GM18907 (cell line): ENCODE data around the gene TRPC5OS.

Experiments
- ATAC-seq: cut with Tn5 transposase; IDR thresholded peaks from one replicate; pipeline ENCODE4 v1.9.1; 2021; ENCODE audit warnings: mild to moderate bottlenecking, moderate library complexity; ENCODE audit not compliant: unreplicated experiment

The TRPC5OS gene

DNA sequence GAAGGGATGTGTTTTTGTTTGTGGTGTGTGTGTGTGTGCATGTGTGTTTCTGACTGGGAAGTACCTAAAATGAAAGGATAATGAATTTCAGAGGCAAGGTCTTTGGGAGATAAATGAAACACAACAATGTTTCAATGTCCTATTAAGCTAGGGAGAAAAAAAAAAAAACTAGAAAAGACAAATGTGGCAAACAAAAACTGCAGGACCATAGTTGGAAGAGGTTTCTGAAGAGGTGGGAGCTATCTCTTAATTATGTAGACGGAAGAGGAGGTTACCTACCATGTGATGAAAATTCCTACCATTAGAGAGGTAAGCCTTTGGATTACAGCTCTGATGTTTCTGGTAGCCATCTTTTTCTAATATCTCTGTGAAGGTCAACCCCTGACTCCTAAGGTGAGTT, at the start of gene TRPC5OS:
TSS of gene TRPC5OS (plus strand) at position 301 of the 400 bp plus-strand sequence. CDS start 25,669 bp downstream, outside the sequence.
- no peak for ATAC-seq

DNA sequence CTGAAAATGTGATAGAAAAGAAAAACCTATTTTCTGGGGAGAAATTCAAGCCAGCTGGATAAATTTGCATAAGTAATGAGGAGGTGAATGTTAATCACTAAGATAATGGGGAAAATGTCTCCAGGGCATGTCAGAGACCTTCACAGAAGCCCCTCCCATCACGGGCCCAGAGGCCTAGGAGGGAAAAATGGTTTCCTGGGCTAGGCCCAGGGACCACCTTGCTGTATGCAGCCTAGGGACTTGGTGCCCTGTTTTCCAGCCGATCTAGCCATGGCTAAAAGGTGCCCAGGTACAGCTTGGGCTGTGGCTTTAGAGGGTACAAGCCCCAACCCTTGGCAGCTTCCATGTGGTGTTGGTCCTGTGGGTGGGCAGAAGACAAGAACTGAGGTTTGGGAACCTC, 46.6 kb upstream of the TRPC5OS start:
- ATAC-seq, result no peak

DNA sequence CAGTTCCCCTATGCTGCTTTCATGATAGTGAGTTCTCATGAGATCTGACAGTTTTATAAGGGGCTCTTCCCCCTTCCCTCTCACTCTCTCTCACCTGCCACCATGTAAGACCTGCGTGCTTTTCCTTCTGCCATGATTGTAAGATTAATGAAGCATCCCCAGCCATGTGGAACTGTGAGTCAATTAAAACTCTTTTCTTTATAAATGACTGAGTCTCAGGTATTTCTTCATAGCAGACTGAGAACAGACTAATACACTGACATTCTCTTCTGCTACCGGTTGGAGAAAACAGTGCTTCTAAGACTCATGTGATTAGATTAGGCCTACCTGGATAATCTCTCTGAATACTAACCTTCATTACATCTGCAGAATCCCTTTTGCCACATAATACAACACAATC, 45.4 kb upstream of the TRPC5OS start:
- no peak for ATAC-seq

DNA sequence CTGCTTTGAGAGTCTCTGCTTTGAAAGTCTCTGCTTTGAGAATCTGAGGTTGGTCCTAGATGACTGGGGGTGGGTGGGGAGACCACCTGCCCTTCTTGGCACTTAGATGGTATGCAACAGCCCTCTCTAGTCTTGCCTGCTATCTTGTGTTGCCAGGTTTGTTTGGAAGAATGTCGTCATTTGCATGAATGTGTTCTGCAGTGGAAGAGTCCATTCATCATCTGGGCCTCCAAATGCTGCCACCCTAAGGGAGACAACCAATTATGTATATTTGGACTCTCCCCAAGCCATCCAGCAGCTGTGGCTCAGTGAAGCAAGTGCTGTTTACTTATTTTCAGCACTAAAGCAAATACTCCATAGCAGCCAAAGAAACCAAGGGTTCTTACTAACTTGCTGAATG, 44.6 kb upstream of the TRPC5OS start:
- no peak for ATAC-seq

DNA sequence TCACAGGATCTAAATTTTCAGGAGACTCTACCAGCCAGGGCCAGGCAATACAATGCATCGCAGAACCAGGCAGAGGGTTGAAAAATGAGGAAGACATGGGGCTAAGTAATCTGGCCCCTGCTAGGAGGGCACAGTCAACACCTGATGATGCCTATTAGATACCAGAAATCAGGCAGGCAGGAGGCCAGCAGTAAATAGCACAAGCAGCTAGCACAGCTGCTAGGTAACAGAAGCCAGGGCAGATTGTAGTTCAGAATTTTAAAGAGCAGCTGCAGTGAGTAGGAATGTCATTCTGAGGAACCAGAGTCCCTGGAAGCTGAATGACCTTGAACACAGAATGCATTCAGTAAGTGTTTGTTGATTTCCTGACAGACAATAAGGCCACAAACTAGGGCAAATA, 38.8 kb upstream of the TRPC5OS start:
- no peak for ATAC-seq

DNA sequence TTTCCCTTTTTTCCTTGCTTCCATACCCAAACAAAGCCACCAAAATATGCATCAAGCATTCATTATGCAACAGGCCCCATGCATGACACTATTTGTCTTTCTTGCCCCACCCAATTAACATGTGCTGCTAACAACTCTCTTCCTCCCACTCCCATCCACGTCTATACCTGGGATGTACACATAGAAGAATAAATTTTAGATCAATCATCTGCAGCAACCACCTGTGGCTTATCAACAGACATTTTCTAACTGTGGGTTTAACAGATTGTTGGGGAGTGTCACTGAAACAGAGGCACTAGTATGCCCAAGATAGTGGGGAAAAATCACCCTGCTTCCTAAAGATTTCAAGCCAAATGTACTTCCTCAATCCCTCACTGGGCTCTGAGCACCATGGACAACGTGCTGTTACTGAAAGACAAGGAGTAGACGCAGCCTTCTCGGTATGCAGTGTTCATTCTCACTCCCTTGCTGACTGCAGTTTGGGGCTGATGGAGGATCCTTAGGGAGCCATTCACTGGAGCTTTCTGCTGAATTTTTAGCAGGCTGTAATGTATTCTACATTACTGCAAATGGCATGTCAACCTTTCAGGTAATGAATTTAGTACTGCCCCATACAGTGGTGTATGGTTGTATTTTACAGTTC, 28.4 kb upstream of the TRPC5OS start:
- no peak for ATAC-seq

DNA sequence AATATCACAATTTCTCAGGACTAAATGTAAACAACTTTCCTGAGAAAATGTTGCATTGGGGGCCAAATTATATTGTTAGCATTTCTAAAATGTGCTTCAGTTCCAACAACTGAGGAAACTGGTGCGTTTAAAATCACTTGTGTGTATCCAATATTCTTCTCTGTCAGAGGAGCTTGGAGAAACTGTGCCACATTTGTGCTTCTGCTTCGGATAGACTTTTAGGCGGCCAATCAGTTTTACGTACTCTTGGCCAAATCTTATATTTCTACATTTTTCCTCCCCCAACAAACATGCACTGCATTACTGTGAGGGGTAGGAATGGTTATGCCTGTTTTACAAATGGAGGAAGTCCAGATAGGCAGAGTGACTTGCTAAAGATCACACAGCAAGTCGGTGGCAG, 27.4 kb upstream of the TRPC5OS start:
- ATAC-seq, result no peak

DNA sequence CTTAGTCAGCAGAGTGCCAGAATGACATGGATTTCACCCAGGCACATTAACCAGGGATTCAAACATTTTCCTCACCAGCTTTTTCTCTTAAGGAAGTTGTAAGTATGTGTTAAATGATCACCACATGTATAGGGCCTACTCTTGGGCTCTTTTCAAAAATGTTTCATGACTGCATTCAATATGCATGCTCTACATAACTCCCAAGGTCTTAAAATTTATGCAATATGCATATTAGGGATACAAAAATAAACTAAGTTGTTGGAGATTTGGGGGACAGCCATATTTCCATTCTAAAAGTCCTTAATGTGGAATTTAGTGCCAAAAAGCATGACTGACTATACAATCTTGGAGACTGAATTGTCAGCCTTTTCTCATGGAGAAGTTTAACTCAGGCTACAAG, 25.0 kb upstream of the TRPC5OS start:
- ATAC-seq, result no peak

DNA sequence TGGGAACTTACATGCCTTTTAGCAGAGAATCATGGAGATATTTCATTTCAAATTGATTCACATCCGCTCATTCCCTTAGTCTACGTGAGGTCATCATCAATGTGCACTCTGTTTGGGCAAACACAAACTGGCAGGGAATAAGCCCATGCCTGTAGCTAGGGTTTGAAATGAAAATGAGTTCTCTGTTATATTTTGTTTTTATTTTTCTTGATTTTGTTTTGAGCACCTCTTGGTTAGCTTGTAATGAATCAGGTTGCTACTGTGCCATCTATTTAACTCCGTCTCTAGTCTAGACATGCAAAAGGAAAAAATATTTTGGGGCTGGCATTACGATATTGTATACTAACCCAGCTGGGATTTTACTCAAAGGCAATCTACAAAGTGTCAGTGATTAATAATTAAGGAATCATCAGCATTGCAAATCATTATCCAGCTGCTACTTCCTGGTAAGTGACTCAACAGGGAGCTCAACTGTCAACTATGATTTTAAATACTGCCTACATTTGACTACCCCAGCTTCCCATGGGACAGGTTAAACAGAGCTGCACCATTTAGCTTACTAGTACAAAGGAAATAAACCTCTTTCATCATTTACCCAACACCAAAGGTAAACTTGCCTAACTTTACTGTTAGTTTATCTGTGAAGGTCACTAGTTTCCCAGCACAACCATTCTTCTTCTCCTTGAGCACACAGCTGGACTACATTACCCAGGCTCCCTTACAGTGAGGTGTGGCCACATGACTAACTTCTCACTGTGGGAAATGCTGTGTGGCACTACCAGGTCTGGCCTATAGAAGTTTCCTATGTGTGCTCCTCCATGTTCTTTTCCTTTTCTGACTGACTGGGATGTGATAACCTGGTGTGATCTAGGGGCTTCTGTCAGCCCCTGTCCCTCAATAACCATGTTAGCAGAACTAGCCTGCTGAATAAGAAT, 21.2 kb upstream of the TRPC5OS start:
- no peak for ATAC-seq

DNA sequence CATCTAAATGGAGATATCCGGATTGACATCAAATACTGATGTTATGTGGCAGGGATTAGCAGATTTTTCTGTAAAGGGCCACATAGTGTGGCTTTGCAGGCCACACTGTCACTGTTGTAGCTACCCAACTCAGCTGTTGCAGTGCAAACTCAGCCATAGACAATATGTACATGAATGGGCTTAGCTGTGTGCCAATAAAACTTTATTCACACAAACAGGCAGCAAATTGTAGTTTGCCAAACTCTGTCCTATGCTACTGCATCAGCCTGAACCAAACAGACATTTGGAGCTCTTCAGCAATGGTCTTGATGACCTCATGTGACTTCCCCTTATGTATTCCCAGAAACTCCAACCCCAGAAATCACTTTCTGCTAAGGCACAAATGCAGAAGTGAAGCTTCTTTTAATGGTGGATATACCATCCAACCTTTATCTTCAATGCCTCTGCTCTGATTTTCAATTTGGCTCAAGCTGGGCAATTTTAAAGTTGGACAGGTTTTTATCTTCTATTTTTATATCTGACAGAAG, 18.4 kb upstream of the TRPC5OS start:
- no peak for ATAC-seq

DNA sequence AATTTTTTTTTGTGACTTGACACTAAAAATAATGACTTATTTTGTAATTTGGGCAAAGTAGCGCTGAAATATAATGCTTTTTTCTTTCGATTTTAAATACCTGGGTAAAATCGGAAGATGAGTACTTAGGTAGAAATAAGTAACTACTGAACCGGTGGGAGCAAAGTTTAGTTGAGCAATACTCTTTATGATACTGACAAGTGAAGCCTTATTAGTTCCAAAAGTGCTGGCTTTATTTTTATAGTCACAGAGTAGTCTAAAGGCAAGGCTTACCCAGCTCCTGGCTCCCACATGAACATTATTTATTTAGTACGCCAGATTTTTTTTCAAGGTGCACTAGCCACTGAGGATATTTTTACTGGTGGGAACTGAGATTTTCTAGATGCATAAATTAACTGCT, 14.4 kb upstream of the TRPC5OS start:
- ATAC-seq, result no peak

DNA sequence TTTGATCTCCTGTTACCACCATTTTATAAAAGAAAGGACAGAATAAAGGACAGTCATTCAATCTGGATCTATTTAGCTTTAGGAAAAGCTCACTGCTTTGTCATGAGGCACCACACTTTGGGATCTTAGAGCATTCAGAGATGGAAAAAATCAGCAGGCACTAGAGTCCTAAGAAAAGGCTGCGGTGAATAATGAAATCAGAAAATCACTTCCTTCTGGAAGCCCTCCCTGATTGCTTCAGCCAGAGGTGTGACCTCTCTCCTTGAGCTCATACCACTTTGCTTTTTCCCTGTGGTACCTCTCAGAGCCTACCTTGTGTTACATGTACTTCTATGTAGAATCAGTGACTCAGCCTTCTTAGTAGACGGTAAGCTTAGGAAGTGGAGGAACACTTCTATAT, 8.7 kb upstream of the TRPC5OS start:
- no peak for ATAC-seq

DNA sequence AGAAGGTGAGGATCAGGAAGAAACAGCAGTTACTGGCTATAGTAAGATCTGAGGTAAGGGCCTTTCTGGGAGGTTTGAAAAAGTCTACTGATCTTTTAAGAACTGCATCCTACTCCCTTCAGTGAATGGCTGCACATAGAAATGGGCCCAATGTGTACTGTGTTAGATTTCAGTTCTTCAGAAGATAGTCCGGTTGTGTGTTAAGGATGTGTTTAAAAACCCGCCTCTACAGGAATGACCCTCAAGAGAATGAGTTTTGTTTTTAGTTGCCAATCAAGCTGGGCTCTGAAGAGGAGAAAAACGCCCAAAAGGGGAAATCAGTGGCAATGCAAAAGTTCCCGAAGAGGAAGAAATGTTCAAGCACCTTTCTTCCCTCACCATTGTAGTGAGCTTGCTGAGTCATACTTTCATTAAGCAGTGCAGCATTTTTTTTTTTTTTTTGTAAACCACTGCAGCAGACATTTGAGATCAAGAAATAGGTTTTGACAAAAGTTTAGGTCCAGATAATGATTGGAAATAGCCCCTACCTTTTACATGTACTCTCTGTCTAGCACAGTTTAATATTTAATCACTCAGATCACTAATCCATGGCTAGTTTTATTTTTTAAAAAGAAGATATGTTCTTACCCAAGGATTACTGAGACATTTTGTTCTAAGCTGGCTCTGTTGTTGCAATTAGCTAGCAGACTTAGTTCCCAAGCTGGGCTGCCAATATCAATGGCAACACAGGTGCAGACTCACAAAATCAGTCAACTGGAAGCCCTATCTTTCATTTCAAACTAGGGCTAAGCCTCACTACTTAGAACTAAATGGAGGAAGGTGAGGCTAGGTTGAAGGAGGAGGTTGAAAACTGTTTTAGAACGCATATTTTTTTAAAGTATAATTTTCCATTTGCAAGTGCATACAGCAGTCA, 7.0 kb upstream of the TRPC5OS start:
- ATAC-seq, result peak; percentile 67

DNA sequence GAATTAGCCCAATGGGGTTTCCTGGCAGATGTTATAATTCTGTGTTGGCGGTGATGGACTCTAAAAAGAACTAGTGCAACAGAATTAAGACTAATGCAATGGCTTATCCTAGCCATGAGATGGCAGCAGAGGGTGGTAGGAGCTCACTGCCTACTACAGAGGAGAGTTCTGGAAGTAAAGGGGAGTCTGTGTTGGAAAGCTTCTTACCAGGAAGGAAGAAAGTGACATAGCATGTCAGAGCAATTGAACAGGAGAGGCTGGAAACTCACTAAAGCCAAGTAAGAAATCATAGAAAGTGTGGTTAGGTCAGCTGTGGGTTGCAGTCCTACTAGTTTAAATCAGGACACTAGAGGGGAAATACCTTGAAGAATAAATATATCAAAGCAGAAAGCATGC, 6.3 kb upstream of the TRPC5OS start:
- peak; percentile 92 for ATAC-seq

DNA sequence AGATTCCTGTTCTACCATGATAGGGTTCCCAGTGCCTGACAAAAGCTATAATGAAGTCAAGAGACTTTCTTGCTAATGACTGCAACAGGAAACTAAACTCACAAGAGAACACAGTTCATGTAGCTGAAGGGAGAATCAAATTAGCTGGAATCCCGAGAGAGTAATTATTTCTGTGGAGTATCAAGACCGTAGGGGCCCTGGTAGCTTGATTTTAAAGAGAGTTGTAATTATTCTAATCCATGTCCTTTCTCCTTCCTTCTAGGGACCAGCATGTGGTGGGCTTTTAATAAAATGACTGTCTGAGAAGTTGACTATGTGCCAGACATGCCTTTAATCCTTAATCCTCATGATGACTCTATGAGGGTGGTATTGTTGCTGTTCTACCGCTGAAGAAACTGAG, 1.7 kb upstream of the TRPC5OS start:
- ATAC-seq, result no peak

DNA sequence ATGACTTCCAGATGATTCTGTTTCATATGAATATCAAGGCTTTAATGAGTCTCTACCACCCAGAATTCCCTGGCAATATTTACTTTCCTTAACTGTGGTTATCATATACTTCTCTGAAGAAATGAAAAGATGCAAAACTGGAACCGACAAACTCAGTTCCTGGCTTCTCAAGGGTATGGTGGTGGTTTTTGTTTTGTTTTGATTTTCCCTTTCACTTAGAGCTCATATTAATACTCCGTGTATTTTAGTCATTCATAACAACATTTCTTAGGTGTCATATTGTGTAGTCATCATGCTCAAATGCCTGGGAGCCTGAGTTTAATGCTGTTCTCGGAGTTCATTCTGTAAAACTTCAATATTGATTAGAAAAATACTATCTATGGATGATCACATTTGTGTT, 665 bp downstream of the TRPC5OS start:
- no peak for ATAC-seq

DNA sequence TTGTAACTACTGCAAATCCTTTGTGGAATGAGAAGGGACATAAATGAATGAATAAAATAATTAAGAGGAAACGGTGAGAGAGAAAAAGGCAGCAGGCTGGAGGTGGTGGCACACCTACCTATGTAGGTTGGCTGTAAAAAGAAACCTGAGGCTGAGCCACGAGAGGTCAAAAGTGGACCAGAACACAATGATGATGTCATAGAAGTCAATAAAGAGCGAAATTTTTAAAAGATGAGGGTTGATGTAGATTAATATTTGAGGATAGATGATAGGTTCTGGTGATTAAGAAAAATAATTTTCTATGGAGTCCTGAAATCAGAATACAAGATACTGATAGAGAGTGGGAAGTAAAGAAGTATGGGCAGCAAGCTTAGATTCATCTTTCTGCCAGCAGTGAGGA, 1.7 kb downstream of the TRPC5OS start:
- no peak for ATAC-seq

DNA sequence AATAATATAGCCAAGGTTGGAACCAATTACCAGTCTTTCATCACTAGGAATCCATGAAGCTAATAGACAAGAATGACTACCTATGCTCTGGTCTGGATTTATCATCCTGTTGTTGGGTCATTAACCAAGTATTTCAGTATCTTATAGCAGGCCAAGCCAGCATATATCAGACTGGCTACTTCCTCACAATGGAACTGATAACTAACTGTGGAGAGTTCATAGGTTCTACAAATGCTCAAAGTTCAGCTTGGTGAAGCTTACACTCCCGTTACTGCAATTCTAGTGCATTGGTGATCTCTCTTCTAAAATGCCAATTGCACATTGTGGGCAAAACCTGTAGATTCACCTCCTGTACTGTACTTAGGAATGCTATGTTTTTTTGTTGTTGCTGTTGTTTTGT, 4.8 kb downstream of the TRPC5OS start:
- no peak for ATAC-seq

DNA sequence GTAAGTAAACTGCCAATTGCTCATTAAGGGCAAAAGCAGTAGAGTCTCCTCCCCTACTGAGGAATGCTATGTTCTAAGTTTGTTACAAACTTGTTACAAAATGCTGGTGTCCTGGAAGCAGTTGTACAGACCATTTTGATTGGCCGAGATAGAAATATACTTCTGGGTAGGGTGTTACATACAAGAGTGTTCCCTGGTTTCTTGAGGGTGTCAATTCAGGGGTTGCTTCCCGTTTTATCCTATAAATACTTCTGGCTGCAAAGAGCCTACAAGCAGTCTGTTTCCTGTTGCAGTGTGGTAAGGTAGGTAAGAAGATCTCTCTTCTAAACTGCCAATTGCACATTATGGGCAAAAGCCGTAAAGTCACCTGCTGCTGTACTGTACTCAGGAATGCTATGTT, 5.7 kb downstream of the TRPC5OS start:
- no peak for ATAC-seq

DNA sequence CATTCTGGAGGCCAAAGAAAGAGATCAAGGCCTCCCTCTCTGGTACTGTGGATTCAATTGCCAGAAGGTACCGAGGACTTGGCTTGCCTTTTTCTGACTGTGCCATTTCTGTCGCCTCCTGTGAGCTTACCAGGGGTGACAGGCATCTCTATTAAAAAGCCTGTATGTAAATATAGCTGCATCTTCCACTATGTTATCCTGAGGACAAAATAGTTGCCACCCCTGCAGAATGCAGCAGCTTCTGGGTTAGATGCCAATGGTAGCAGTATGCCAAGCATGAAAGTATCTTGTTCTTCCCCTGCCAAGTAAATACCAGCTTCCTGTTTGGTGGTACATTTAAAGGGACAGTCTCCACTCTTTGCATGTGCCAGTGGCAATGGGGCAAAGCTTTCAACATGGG, 10.7 kb downstream of the TRPC5OS start:
- no peak for ATAC-seq

DNA sequence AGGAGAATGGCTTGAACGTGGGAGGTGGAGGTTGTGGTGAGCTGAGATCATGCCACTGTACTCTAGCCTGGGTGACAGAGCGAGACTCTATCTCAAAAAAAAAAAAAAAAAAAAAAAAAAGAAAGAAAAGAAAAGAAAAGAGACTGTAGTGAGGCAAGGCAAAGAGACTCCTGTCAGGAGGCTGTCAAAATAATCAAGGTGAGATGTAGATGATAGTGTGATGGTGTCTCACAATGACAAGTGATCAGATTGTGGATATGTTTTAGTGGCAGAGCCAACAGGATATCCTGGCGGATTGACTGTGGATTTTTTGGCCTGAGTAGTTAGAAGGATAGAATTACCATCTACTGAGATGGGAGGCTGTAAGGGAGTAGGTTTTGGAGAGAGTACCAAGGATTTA, 12.6 kb downstream of the TRPC5OS start:
- ATAC-seq, result no peak
